HG03378 (cell line): ENCODE measurements around the gene NDUFA11.
"Not testable (repeated sequence)": the region's sequence is repeated elsewhere in the genome, so short reads cannot be mapped to it uniquely, and the experiment has no call there.

ENCODE experiments used
- ATAC-seq: cut with Tn5 transposase; IDR thresholded peaks from one replicate; pipeline ENCODE4 v1.9.1; 2021; ENCODE audit warnings: mild to moderate bottlenecking, moderate library complexity; ENCODE audit not compliant: unreplicated experiment

NDUFA11 gene

GRCh38 chr19:5891572-5891937 lies 12.0 kb downstream of the NDUFA11 start:
- no peak for ATAC-seq

- no peak for ATAC-seq
Measured at GRCh38 chr19:5890099-5890498, 13.5 kb downstream of the NDUFA11 start.

- ATAC-seq: no peak
Measured at GRCh38 chr19:5889288-5889971, 14.2 kb downstream of the NDUFA11 start.

- ATAC-seq: not testable (repeated sequence)
Measured at GRCh38 chr19:5884065-5884811, 19.4 kb downstream of the NDUFA11 start.

- not testable (repeated sequence) for ATAC-seq
Measured at GRCh38 chr19:5883157-5883873, 20.3 kb downstream of the NDUFA11 start.

GRCh38 chr19:5882421-5882968 lies 21.1 kb downstream of the NDUFA11 start:
- no peak for ATAC-seq

- no peak for ATAC-seq
Measured at GRCh38 chr19:5881543-5882299, 21.9 kb downstream of the NDUFA11 start.

GRCh38 chr19:5880604-5881078 lies 22.9 kb downstream of the NDUFA11 start:
- ATAC-seq: no peak

- no peak for ATAC-seq
Measured at GRCh38 chr19:5880196-5880595, 23.4 kb downstream of the NDUFA11 start.

GRCh38 chr19:5877882-5878281 lies 25.7 kb downstream of the NDUFA11 start:
- ATAC-seq: no peak

GRCh38 chr19:5877427-5877826 lies 26.2 kb downstream of the NDUFA11 start:
- ATAC-seq: no peak

GRCh38 chr19:5874496-5874895 lies 29.1 kb downstream of the NDUFA11 start:
- ATAC-seq: not testable (repeated sequence)

GRCh38 chr19:5873617-5874199 lies 29.9 kb downstream of the NDUFA11 start:
- ATAC-seq: no peak

GRCh38 chr19:5870986-5871394 lies 32.6 kb downstream of the NDUFA11 start:
- ATAC-seq: no peak

- no peak for ATAC-seq
Measured at GRCh38 chr19:5867201-5868136, 36.1 kb downstream of the NDUFA11 start.

- ATAC-seq: no peak
Measured at GRCh38 chr19:5865772-5866171, 37.8 kb downstream of the NDUFA11 start.

- ATAC-seq: no peak
Measured at GRCh38 chr19:5864725-5865486, 38.7 kb downstream of the NDUFA11 start.

GRCh38 chr19:5864013-5864720 lies 39.4 kb downstream of the NDUFA11 start:
- no peak for ATAC-seq
